Activated T-cell treated with anti-CD3 and anti-CD28 coated beads for 48 hours (primary cell): ENCODE measurements around the gene NPRL2.
A peak's percentile ranks its signal among the peaks of the same experiment; 100 is the strongest.

Experiments used
- DNase-seq: peaks from one replicate; pipeline ENCODE4 v3.0.0-alpha.2; 2020; ENCODE audit warnings: low read depth

The NPRL2 gene

GRCh38 chr3:50350213-50350526, 405 bp downstream of the NPRL2 start:
- no peak for DNase-seq

GRCh38 chr3:50347187-50347813, 3.3 kb downstream of the NPRL2 start:
- DNase-seq = peak; percentile 68

GRCh38 chr3:50345586-50346234, 4.9 kb downstream of the NPRL2 start, which contains the start of gene ZMYND10:
TSS of gene ZMYND10 (minus strand) at chr3:50345732. CDS start at chr3:50345579, 153 bp downstream.
- peak; percentile 78 for DNase-seq

GRCh38 chr3:50345008-50345407, 5.6 kb downstream of the NPRL2 start:
- no peak for DNase-seq

- DNase-seq = no peak
These were observed 7.6 kb downstream of the NPRL2 start for GRCh38 chr3:50342813-50343633.

GRCh38 chr3:50341996-50342650, 8.5 kb downstream of the NPRL2 start:
- DNase-seq = no peak

GRCh38 chr3:50341537-50341936, 9.0 kb downstream of the NPRL2 start:
- no peak for DNase-seq

- DNase-seq = peak; percentile 77
These were observed 9.9 kb downstream of the NPRL2 start, which contains the start of gene RASSF1 for GRCh38 chr3:50340448-50341329. TSS of gene RASSF1 (minus strand) at chr3:50340836. CDS start at chr3:50340805, 31 bp downstream.

GRCh38 chr3:50340147-50340447, 10.5 kb downstream of the NPRL2 start:
- no peak for DNase-seq

GRCh38 chr3:50339485-50340146, 11.0 kb downstream of the NPRL2 start:
- DNase-seq = no peak

GRCh38 chr3:50338965-50339364, 11.6 kb downstream of the NPRL2 start:
- no peak for DNase-seq

- peak; percentile 96 for DNase-seq
These were observed 13.3 kb downstream of the NPRL2 start for GRCh38 chr3:50337175-50337861.

- DNase-seq = no peak
These were observed 14.0 kb downstream of the NPRL2 start for GRCh38 chr3:50336452-50337174.

- DNase-seq = no peak
These were observed 16.1 kb downstream of the NPRL2 start for GRCh38 chr3:50334339-50335075.

GRCh38 chr3:50333744-50334328, 16.7 kb downstream of the NPRL2 start:
- no peak for DNase-seq

GRCh38 chr3:50331364-50331907, 19.1 kb downstream of the NPRL2 start:
- DNase-seq = no peak

- no peak for DNase-seq
These were observed 20.2 kb downstream of the NPRL2 start for GRCh38 chr3:50330330-50330729.

- peak; percentile 93 for DNase-seq
These were observed 22.5 kb downstream of the NPRL2 start, which contains the start of gene TUSC2 for GRCh38 chr3:50327943-50328691. TSS of gene TUSC2 (minus strand) at chr3:50328223. CDS start at chr3:50328099, 124 bp downstream.
